B cell (primary cell): ENCODE measurements around the gene ADCK2. TPM values are rescaled to one million over a fixed set of nuclear protein-coding genes. Genes with fewer than 3 reads are reported as not detected.
"Not testable (repeated sequence)": the region's sequence is repeated elsewhere in the genome, so short reads cannot be mapped to it uniquely, and the experiment has no call there.

Source experiments
- ATAC-seq: fragments of 200-7000 bp; cut with Tn5 transposase; one replicate; pipeline ENCODE4 v1.10.0; 2021; ENCODE audit warnings: low read depth, mild to moderate bottlenecking, moderate number of reproducible peaks, moderate library complexity
- CTCF ChIA-PET: fragments of 350-600 bp; sonication (Branson Sonifier 250); formaldehyde crosslinking; loops from one replicate; lab custom pipeline; 2021; ENCODE audit warnings: antibody characterized with exemption, inconsistent platforms; lab: Charles Lee
- POLR2A ChIA-PET: fragments of 350-600 bp; sonication (Branson Sonifier 250); formaldehyde crosslinking; loops from one replicate; lab custom pipeline; 2021; ENCODE audit warnings: antibody characterized with exemption; lab: Charles Lee
- DNase-seq: peaks from one replicate; pipeline ENCODE4 v3.0.0; 2013
- H2AFZ ChIP-seq: 2 replicates; pipeline ENCODE4 v1.6.1; 2012; ENCODE audit warnings: mild to moderate bottlenecking, low read depth, low read length; ENCODE audit not compliant: insufficient read depth, poor library complexity, severe bottlenecking
- H3K27ac ChIP-seq, 2 donors: 1 replicate in 1 of 2; 2 replicates in 1 of 2; pipeline ENCODE4 v1.5.1; 2012 to 2013; ENCODE audit warnings: low read length in 2 of 2, mild to moderate bottlenecking in 2 of 2, moderate library complexity in 1 of 2
- H3K27me3 ChIP-seq, 4 experiments: fragments of 200-600 bp in 1 of 4; sonication (generic) in 1 of 4; replicated peaks in 1 of 4; 1 replicate in 2 of 4; 2 replicates in 2 of 4; pipeline versions ENCODE4 v1.6.1 to v1.7.0; 2013 to 2016; ENCODE audit warnings: low read length in 3 of 4, mild to moderate bottlenecking in 2 of 4, mixed read lengths in 1 of 4, moderate library complexity in 1 of 4; ENCODE audit not compliant: insufficient read depth in 4 of 4, control insufficient read depth in 3 of 4; ENCODE audit errors: control extremely low read depth in 1 of 4
- H3K36me3 ChIP-seq, 2 experiments: replicated peaks in 1 of 2; 1 replicate in 1 of 2; 2 replicates in 1 of 2; pipeline versions ENCODE4 v1.6.1 to v1.7.1; 2013; ENCODE audit warnings: low read length in 1 of 2; ENCODE audit not compliant: insufficient read depth in 2 of 2, control insufficient read depth in 1 of 2; ENCODE audit errors: control extremely low read depth in 1 of 2, extremely low read depth in 1 of 2
- H3K4me1 ChIP-seq, 2 donors: fragments of 200-600 bp in 1 of 2; sonication (generic) in 1 of 2; 1 replicate in 1 of 2; 2 replicates in 1 of 2; pipeline versions ENCODE4 v1.5.1 to v1.6.1; 2013 to 2017; ENCODE audit warnings: low read length in 2 of 2; ENCODE audit not compliant: control insufficient read depth in 2 of 2, insufficient read depth in 2 of 2
- H3K4me2 ChIP-seq: replicated peaks from 2 replicates; pipeline ENCODE3; 2012; ENCODE audit warnings: mild to moderate bottlenecking, low read depth, low read length; ENCODE audit not compliant: poor library complexity, severe bottlenecking
- H3K4me3 ChIP-seq, 5 experiments: fragments of 200-600 bp in 1 of 5; sonication (generic) in 1 of 5; 1 replicate in 3 of 5; 2 replicates in 2 of 5; pipeline versions ENCODE4 v1.5.1 to v1.7.0; 2011 to 2016; ENCODE audit warnings: low read length in 4 of 5, mild to moderate bottlenecking in 4 of 5, low read depth in 2 of 5, control low read depth in 1 of 5, moderate library complexity in 1 of 5; ENCODE audit not compliant: insufficient read depth in 1 of 5; ENCODE audit errors: control extremely low read depth in 1 of 5, extremely low read depth in 1 of 5
- H3K79me2 ChIP-seq: fragments of 200-600 bp; sonication (generic); one replicate; pipeline ENCODE4 v1.6.0; 2016; ENCODE audit warnings: low read length; ENCODE audit not compliant: control insufficient read depth, insufficient read depth
- H3K9ac ChIP-seq: fragments of 200-600 bp; sonication (generic); 2 replicates; pipeline ENCODE4 v1.6.1; 2017; ENCODE audit warnings: mild to moderate bottlenecking, low read length, moderate library complexity
- H3K9me3 ChIP-seq, 3 donors: one replicate each; pipeline versions ENCODE4 v1.6.1 to v1.7.1; 2013; ENCODE audit warnings: low read length in 2 of 3; ENCODE audit not compliant: control insufficient read depth in 2 of 3, insufficient read depth in 1 of 3; ENCODE audit errors: control extremely low read depth in 1 of 3
- H4K20me1 ChIP-seq: 2 replicates; pipeline ENCODE4 v1.6.0; 2012; ENCODE audit warnings: mild to moderate bottlenecking, low read length; ENCODE audit not compliant: insufficient read depth, control insufficient read depth, poor library complexity, severe bottlenecking
- H3K27ac Mint-ChIP-seq: one replicate; pipeline ENCODE4 v1.8.0; 2021; ENCODE audit warnings: mixed read lengths
- H3K27me3 Mint-ChIP-seq: one replicate; pipeline ENCODE4 v1.8.0; 2021; ENCODE audit warnings: mixed read lengths
- H3K4me1 Mint-ChIP-seq: one replicate; pipeline ENCODE4 v1.8.0; 2021; ENCODE audit warnings: mixed read lengths
- H3K4me3 Mint-ChIP-seq: one replicate; pipeline ENCODE4 v1.8.0; 2021; ENCODE audit warnings: mixed read lengths
- H3K9me3 Mint-ChIP-seq: one replicate; pipeline ENCODE4 v1.8.0; 2022; ENCODE audit warnings: mixed read lengths; ENCODE audit not compliant: insufficient read depth
- CTCF ChIP-seq: fragments of 200-600 bp; IDR thresholded peaks from one replicate; pipeline ENCODE4 v1.8.0; 2022; ENCODE audit warnings: antibody characterized with exemption, mild to moderate bottlenecking
- EZH2 ChIP-seq: IDR thresholded peaks from 2 replicates; pipeline ENCODE4 v1.6.1; 2012; ENCODE audit warnings: borderline replicate concordance, low read depth, mild to moderate bottlenecking, moderate library complexity, low read length; ENCODE audit not compliant: insufficient read depth, poor library complexity, severe bottlenecking
- WGBS: methylation state at CpG from one replicate; pipeline ENCODE4 v1.1.5; 2013; ENCODE audit warnings: missing lambda C conversion rate; ENCODE audit not compliant: insufficient coverage; 5-methylcytosine and 5-hydroxymethylcytosine counted together
- intact Hi-C: fragments of 100-400 bp; cut with micrococcal nuclease; formaldehyde crosslinking; loops from one replicate; pipeline ENCODE4 v1.10.0; 2022
- polyA plus RNA-seq: library from polyadenylated mRNA; depleted of rRNA; stranded (reverse); fragments of >200 nt; gene quantifications from 2 replicates; pipeline ENCODE4 v1.2.3, GENCODE V29; 2012
- total RNA-seq, 2 donors: library from RNA; stranded (reverse); fragments of 120-200 nt in 1 of 2; gene quantifications; 1 replicate in 1 of 2; 2 replicates in 1 of 2; pipeline versions ENCODE4 v1.2.3 to v1.2.4, GENCODE V29; 2013 to 2022

ADCK2 gene
- total and polyA plus RNA-seq, 2 donors (not counting 1 experiment from before 2014, with no cell fraction given), result 13.3 to 32.6 TPM

DNA sequence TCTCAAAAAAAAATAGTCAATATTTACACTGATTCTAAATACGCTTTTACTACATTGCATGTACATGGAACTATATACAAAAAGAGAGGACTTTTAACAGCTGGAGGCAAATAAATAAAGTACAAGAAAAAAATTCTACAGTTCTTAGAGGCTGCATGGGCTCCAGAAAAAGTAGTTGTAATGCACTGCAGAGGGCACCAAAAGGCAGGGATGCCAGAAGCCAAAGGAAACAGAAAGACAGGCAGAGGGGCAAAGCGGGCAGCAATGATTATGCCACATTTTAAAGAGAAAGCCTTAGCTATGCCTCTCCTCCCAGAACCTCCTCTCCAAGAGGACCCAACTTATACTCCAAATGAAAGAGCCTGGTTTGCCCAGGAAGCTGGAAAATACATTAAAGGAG lies 11.6 kb upstream of the ADCK2 start:
- no peak for TF ChIP-seq CTCF
- TF ChIP-seq EZH2, result no peak
- Mint-ChIP-seq H3K9me3 (no peaks in the 10 kb centered on the region), H3K27ac (no peak overlapping the region), H3K27me3 (no peaks in the 10 kb centered on the region), H3K4me3 (no peak overlapping the region), H3K4me1 (peaks cover 12% of the 10 kb centered on the region)
- WGBS, result 29% methylated on average over 1 of the region's 2 CpGs
- no peak overlapping the region for H3K4me3 ChIP-seq
- POLR2A ChIA-PET, result interaction anchor here (0.6 kb wide), 1 partner anchor 169 kb away, joined by 3 read pairs; no protein-coding TSS in a partner anchor
- H4K20me1 ChIP-seq, result no peaks in the 10 kb centered on the region
- no peak overlapping the region for H3K4me2 ChIP-seq
- DNase-seq, result no peak
- intact Hi-C loops, result no loop called here
- no peaks in the 10 kb centered on the region for H3K36me3 ChIP-seq
- no peaks in the 10 kb centered on the region for H3K79me2 ChIP-seq
- H3K4me1 ChIP-seq, result peaks cover 10 to 12% of the 10 kb centered on the region in 2 donors
- no peak overlapping the region for H3K27ac ChIP-seq
- H3K27me3 ChIP-seq, result peaks cover 0 to 4% (median 0%) of the 10 kb centered on the region in 4 experiments
- H2AFZ ChIP-seq, result no peak overlapping the region
- no peak overlapping the region for H3K9ac ChIP-seq
- no peak for ATAC-seq
- no peaks in the 10 kb centered on the region for H3K9me3 ChIP-seq
- CTCF ChIA-PET, result interaction anchor here (0.9 kb wide), 1 partner anchor 12 kb away, joined by 4 read pairs; the partner anchor contains the start of gene ADCK2

DNA sequence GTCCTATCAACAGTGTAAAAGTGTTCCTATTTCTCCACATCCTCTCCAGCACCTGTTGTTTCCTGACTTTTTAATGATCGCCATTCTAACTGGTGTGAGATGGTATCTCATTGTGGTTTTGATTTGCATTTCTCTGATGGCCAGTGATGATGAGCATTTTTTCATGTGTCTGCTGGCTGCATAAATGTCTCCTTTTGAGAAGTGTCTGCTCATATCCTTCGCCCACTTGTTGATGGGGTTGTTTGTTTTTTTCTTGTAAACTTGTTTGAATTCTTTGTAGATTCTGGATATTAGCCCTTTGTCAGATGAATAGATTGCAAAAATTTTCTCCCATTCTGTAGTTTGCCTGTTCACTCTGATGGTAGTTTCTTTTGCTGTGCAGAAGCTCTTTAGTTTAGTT lies 9.8 kb upstream of the ADCK2 start:
- H3K9ac ChIP-seq, H3K27ac Mint-ChIP-seq, H3K4me1 Mint-ChIP-seq, H3K4me2 ChIP-seq, H3K36me3 ChIP-seq, DNase-seq, intact Hi-C loops, H3K9me3 ChIP-seq, CTCF ChIA-PET, H3K27me3 Mint-ChIP-seq, POLR2A ChIA-PET, H3K27ac ChIP-seq, H3K4me1 ChIP-seq, ATAC-seq, H3K79me2 ChIP-seq, H3K27me3 ChIP-seq, H3K9me3 Mint-ChIP-seq, H2AFZ ChIP-seq, H3K4me3 ChIP-seq, H4K20me1 ChIP-seq, H3K4me3 Mint-ChIP-seq: not testable (repeated sequence)
- WGBS, result no CpG with 5 or more reads among the region's 2 CpGs
